ENCODE measurements around the gene ST14. TPM values are rescaled to one million over a fixed set of nuclear protein-coding genes. Genes with fewer than 3 reads are reported as not detected.
A peak's percentile ranks its signal among the peaks of the same experiment; 100 is the strongest.

The ST14 gene
- total RNA-seq, 1 donor from 2014 or later = 0.12 TPM

- no peak overlapping the region for H3K27ac Mint-ChIP-seq (ENCODE audit: unreplicated experiment)
- peaks cover 7% of the 10 kb centered on the region for H3K36me3 Mint-ChIP-seq (ENCODE audit: unreplicated experiment)
- TF ChIP-seq CTCF (IDR thresholded peaks at IDR 0.05; ENCODE audit: partially characterized antibody, unreplicated experiment) = no peak
- peaks cover 1% of the 10 kb centered on the region for H3K9me3 Mint-ChIP-seq (ENCODE audit: unreplicated experiment)
- no peak for DNase-seq
- H3K4me1 Mint-ChIP-seq (ENCODE audit: low read depth, unreplicated experiment) = peaks cover 4% of the 10 kb centered on the region
- no peaks in the 10 kb centered on the region for H3K27me3 Mint-ChIP-seq (ENCODE audit: unreplicated experiment)
- no peak overlapping the region for H3K4me3 Mint-ChIP-seq (ENCODE audit: unreplicated experiment)
These were observed 15.4 kb upstream of the ST14 start for GRCh38 chr11:130144141-130144540.

- no peak for DNase-seq
- peaks cover 7% of the 10 kb centered on the region for H3K36me3 Mint-ChIP-seq (ENCODE audit: unreplicated experiment)
- H3K27ac Mint-ChIP-seq (ENCODE audit: unreplicated experiment) = peak overlapping the region; percentile 23
- H3K4me3 Mint-ChIP-seq (ENCODE audit: unreplicated experiment) = no peak overlapping the region
- no peak for TF ChIP-seq CTCF (IDR thresholded peaks at IDR 0.05; ENCODE audit: partially characterized antibody, unreplicated experiment)
- peaks cover 4% of the 10 kb centered on the region for H3K4me1 Mint-ChIP-seq (ENCODE audit: low read depth, unreplicated experiment)
- no peaks in the 10 kb centered on the region for H3K9me3 Mint-ChIP-seq (ENCODE audit: unreplicated experiment)
- no peaks in the 10 kb centered on the region for H3K27me3 Mint-ChIP-seq (ENCODE audit: unreplicated experiment)
These were observed 14.7 kb upstream of the ST14 start for GRCh38 chr11:130144861-130145281.

GRCh38 chr11:130145311-130145812 lies 14.2 kb upstream of the ST14 start:
- no peak for TF ChIP-seq CTCF (IDR thresholded peaks at IDR 0.05; ENCODE audit: partially characterized antibody, unreplicated experiment)
- Mint-ChIP-seq H3K27ac (ENCODE audit: unreplicated experiment) (peak overlapping the region; percentile 23), H3K9me3 (ENCODE audit: unreplicated experiment) (no peaks in the 10 kb centered on the region), H3K4me1 (ENCODE audit: low read depth, unreplicated experiment) (peaks cover 4% of the 10 kb centered on the region), H3K4me3 (ENCODE audit: unreplicated experiment) (no peak overlapping the region), H3K27me3 (ENCODE audit: unreplicated experiment) (no peaks in the 10 kb centered on the region), H3K36me3 (ENCODE audit: unreplicated experiment) (peaks cover 7% of the 10 kb centered on the region)
- no peak for DNase-seq

- Mint-ChIP-seq H3K9me3 (ENCODE audit: unreplicated experiment) (no peaks in the 10 kb centered on the region), H3K4me3 (ENCODE audit: unreplicated experiment) (no peak overlapping the region), H3K27me3 (ENCODE audit: unreplicated experiment) (no peaks in the 10 kb centered on the region), H3K36me3 (ENCODE audit: unreplicated experiment) (peaks cover 7% of the 10 kb centered on the region), H3K4me1 (ENCODE audit: low read depth, unreplicated experiment) (peaks cover 4% of the 10 kb centered on the region), H3K27ac (ENCODE audit: unreplicated experiment) (no peak overlapping the region)
- no peak for DNase-seq
- TF ChIP-seq CTCF (IDR thresholded peaks at IDR 0.05; ENCODE audit: partially characterized antibody, unreplicated experiment) = no peak
These were observed 13.4 kb upstream of the ST14 start for GRCh38 chr11:130145975-130146776.

- Mint-ChIP-seq H3K4me3 (ENCODE audit: unreplicated experiment) (no peak overlapping the region), H3K9me3 (ENCODE audit: unreplicated experiment) (no peaks in the 10 kb centered on the region), H3K27ac (ENCODE audit: unreplicated experiment) (no peak overlapping the region), H3K36me3 (ENCODE audit: unreplicated experiment) (peaks cover 7% of the 10 kb centered on the region), H3K4me1 (ENCODE audit: low read depth, unreplicated experiment) (peaks cover 4% of the 10 kb centered on the region), H3K27me3 (ENCODE audit: unreplicated experiment) (no peaks in the 10 kb centered on the region)
- DNase-seq = no peak
- TF ChIP-seq CTCF (IDR thresholded peaks at IDR 0.05; ENCODE audit: partially characterized antibody, unreplicated experiment) = no peak
These were observed 12.8 kb upstream of the ST14 start for GRCh38 chr11:130146796-130147195.

Measured in glutamatergic neuron (in vitro differentiated cells).